Esophagus squamous epithelium (tissue), 5 donors: Measurements from ENCODE around the gene KRTAP20-4. TPM values are rescaled to one million over a fixed set of nuclear protein-coding genes. Genes with fewer than 3 reads are reported as not detected.

Source experiments
- DNase-seq: peaks from one replicate; lab custom pipeline; 2025; lab: John Stamatoyannopoulos, UW
- H3K27ac ChIP-seq, 4 donors: fragments of 200-600 bp; sonication (generic); one replicate each; pipeline ENCODE4 v1.5.1; 2016 to 2019; ENCODE audit warnings: mild to moderate bottlenecking in 1 of 4
- H3K27me3 ChIP-seq, 4 donors: fragments of 200-600 bp; sonication (generic); 1 replicate in 3 of 4; 2 replicates in 1 of 4; pipeline versions ENCODE4 v1.5.1 to v1.6.0; 2017 to 2021; ENCODE audit warnings: antibody characterized with exemption in 1 of 4
- H3K36me3 ChIP-seq, 3 donors: fragments of 200-600 bp; sonication (generic); one replicate each; pipeline ENCODE4 v1.5.1; 2016 to 2019
- H3K4me1 ChIP-seq, 3 donors: fragments of 200-600 bp; sonication (generic); one replicate each; pipeline ENCODE4 v1.5.1; 2017 to 2019
- H3K4me3 ChIP-seq, 4 donors: fragments of 200-600 bp; sonication (generic); 1 replicate in 3 of 4; 2 replicates in 1 of 4; pipeline ENCODE4 v1.5.1; 2016 to 2019; ENCODE audit warnings: mild to moderate bottlenecking in 2 of 4, moderate library complexity in 1 of 4
- H3K9me3 ChIP-seq, 3 donors: fragments of 200-600 bp; sonication (generic); one replicate each; pipeline ENCODE4 v1.5.1; 2016 to 2019
- POLR2A ChIP-seq, 4 donors: fragments of 450-650 bp; IDR thresholded peaks; one replicate each; pipeline ENCODE4 v1.6.1; 2017; ENCODE audit warnings: antibody characterized with exemption in 4 of 4, mild to moderate bottlenecking in 4 of 4, moderate library complexity in 3 of 4
- WGBS, 2 donors: methylation state at CpG; one replicate each; pipeline ENCODE4 v1.1.5; 2018; 5-methylcytosine and 5-hydroxymethylcytosine counted together
- intact Hi-C: fragments of 100-400 bp; cut with DNase I; formaldehyde crosslinking; loops from one replicate; pipeline ENCODE4 v1.15.0; 2022
- total RNA-seq, 4 donors: library from RNA; depleted of rRNA; stranded (reverse); fragments of >200 nt; gene quantifications; one replicate each; pipeline ENCODE4 v1.1.0, GENCODE V29; 2016
- TF ChIP-seq, protein P1 (sequence below), 6 experiments: fragments of 450-650 bp in 4 of 6; fragments of 200-600 bp in 2 of 6; sonication (generic) in 2 of 6; IDR thresholded peaks; one replicate each; pipeline ENCODE4 v1.5.1; 2016 to 2019; ENCODE audit warnings: antibody characterized with exemption in 6 of 6, mild to moderate bottlenecking in 4 of 6, moderate library complexity in 4 of 6
- donor health status: DM: yes; HTN: yes; CAD: no.

The KRTAP20-4 gene
- total RNA-seq, 4 donors from 2014 or later, result not detected

DNA sequence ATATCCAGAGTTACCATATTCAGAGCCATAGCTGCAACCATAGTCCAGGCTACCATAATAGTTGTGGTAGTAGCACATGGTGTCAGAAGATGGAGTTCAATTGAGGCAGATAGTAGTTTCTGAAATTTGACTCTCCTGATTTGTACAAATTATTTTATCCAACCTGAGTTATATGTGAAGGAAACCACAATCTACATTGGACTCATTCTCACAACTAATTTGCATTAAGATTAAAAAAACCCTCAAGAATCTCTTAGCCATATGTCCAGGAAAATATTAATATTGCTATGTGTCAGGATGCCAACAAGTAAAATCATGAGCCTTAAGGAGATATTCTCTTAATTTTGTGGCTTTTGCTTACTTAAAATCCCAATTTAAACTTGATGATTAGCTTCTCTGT lies 30.1 kb upstream of the KRTAP20-4 start, which contains the start of gene KRTAP22-2:
Gene KRTAP22-2, minus strand, starts transcription at position 101 of the 400 bp plus-strand sequence.
- intact Hi-C loops, result no loop called here
- no peaks in the 10 kb centered on the region for H3K9me3 ChIP-seq
- DNase-seq, result no peak

DNA sequence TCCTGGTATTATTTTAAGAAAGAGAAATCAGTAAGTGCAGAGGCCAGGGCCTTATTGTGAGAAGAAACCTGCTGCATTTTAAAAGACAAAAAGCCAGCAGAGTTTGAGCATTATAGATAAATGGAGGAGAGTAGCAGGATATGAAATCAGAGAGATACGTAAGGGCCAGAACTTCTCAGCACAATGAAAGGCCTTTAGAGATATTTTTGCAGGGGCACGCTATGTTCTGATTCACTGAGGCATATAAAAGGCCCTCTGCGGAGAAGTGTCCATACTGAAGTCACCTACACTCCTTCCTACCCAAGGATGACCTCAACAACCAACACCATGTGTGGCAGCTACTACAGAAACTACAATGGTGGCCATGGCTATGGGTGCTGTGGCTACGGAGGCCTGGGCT lies 28.3 kb upstream of the KRTAP20-4 start, which contains the start of gene KRTAP6-3:
Gene KRTAP6-3, plus strand, starts transcription at position 301 of the 400 bp plus-strand sequence. Its CDS starts 6 bp downstream, at position 307.
- no peak for TF ChIP-seq POLR2A (IDR thresholded peaks at IDR 0.05)
- Histone ChIP-seq H3K9me3 (no peaks in the 10 kb centered on the region), H3K36me3 (no peaks in the 10 kb centered on the region), H3K4me3 (no peak within 1 kb of the TSS), H3K4me1 (no peaks in the 10 kb centered on the region), H3K27ac (no peak within 1 kb of the TSS), H3K27me3 (no peaks in the 10 kb centered on the region)
- no peak for DNase-seq
- intact Hi-C loops, result no loop called here
- 83 to 86% methylated on average over 3 of the region's 4 CpGs for WGBS, 2 donors

More for the DNA sequence above, 30.1 kb upstream of the KRTAP20-4 start, which contains the start of gene KRTAP22-2:
- Histone ChIP-seq H3K27ac (no peak within 1 kb of the TSS), H3K36me3 (no peaks in the 10 kb centered on the region), H3K4me1 (no peaks in the 10 kb centered on the region), H3K27me3 (no peaks in the 10 kb centered on the region), H3K4me3 (no peak within 1 kb of the TSS)
- TF ChIP-seq, protein P1, sequence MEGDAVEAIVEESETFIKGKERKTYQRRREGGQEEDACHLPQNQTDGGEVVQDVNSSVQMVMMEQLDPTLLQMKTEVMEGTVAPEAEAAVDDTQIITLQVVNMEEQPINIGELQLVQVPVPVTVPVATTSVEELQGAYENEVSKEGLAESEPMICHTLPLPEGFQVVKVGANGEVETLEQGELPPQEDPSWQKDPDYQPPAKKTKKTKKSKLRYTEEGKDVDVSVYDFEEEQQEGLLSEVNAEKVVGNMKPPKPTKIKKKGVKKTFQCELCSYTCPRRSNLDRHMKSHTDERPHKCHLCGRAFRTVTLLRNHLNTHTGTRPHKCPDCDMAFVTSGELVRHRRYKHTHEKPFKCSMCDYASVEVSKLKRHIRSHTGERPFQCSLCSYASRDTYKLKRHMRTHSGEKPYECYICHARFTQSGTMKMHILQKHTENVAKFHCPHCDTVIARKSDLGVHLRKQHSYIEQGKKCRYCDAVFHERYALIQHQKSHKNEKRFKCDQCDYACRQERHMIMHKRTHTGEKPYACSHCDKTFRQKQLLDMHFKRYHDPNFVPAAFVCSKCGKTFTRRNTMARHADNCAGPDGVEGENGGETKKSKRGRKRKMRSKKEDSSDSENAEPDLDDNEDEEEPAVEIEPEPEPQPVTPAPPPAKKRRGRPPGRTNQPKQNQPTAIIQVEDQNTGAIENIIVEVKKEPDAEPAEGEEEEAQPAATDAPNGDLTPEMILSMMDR (IDR thresholded peaks at IDR 0.05), result no peak
- no peak for TF ChIP-seq POLR2A (IDR thresholded peaks at IDR 0.05)

DNA sequence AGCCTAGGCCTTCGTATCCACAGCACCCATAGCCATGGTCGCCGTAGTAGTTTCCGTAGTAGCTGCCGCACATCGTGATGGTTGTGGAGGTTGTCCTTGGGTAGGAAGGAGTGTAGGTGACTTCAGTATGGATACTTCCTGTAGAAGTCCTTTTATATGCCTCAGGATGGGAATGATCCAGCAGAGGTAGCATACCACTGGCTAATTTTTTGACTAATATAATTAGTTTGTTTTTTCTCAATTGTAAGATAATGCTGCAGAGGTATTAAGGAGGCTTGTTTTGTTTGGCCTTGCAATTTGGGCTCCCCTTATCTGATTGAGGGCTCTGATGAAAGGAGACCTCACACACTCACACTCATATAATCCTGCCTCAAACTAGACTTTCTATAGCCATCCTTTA lies 21.6 kb upstream of the KRTAP20-4 start, which contains the start of gene KRTAP6-2:
Gene KRTAP6-2, minus strand, starts transcription at position 101 of the 400 bp plus-strand sequence. Its CDS starts 28 bp downstream, at position 73.
- WGBS, 2 donors, result 96 to 98% methylated on average over 6 of the region's 6 CpGs
- intact Hi-C loops, result no loop called here
- TF ChIP-seq, protein P1 (IDR thresholded peaks at IDR 0.05), result no peak
- no peak for TF ChIP-seq POLR2A (IDR thresholded peaks at IDR 0.05)
- Histone ChIP-seq H3K27ac (no peak within 1 kb of the TSS), H3K36me3 (no peaks in the 10 kb centered on the region), H3K27me3 (no peaks in the 10 kb centered on the region), H3K4me1 (no peaks in the 10 kb centered on the region), H3K4me3 (no peak within 1 kb of the TSS), H3K9me3 (no peaks in the 10 kb centered on the region)
- no peak for DNase-seq

DNA sequence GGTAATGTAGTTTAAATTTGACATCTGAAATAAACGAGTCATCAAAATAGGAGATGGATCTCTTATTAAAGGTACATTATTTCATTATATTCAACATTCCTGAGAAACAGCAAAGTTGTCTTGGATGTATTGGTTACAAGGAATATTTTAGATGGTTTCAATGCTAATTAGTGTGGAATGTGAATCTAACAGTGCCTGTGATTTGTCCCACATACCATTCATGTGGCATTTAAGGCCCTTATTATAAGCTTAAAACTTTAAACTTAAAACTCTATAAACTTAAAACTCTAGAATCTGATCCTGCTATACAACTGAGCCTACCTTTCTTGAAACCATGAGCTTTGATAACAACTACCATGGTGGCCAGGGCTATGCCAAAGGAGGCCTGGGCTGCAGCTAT lies 19.6 kb upstream of the KRTAP20-4 start, which contains the start of gene KRTAP22-1:
Gene KRTAP22-1, plus strand, starts transcription at position 301 of the 400 bp plus-strand sequence.
- Histone ChIP-seq H3K27me3 (no peaks in the 10 kb centered on the region), H3K4me3 (no peak within 1 kb of the TSS), H3K27ac (no peak within 1 kb of the TSS), H3K36me3 (no peaks in the 10 kb centered on the region), H3K9me3 (no peaks in the 10 kb centered on the region), H3K4me1 (no peaks in the 10 kb centered on the region)
- no peak for DNase-seq
- intact Hi-C loops, result no loop called here
- 27 to 50% methylated on average over 1 of the region's 1 CpG for WGBS, 2 donors
- TF ChIP-seq, protein P1 (IDR thresholded peaks at IDR 0.05), result no peak
- TF ChIP-seq POLR2A (IDR thresholded peaks at IDR 0.05), result no peak

DNA sequence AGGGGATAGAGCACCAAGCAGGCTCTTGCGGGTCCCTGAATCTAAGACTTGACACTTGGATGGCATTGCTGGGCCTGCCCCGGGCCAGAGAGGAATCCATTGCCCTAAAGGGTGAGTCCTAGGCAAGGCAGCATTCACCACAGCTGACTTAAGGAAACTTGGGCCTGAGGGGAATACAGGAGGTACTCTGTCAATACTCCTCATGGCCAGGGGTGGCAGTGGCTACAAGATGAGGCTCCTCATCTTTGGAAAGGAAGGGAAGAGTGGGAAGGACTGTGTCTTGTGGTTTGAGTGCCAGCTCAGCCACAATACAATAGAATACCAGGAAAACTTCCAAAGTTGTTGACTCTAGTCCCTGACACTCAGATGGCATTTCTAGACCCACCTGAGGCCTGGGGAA lies 14.5 kb upstream of the KRTAP20-4 start:
- Histone ChIP-seq H3K27me3 (no peaks in the 10 kb centered on the region), H3K4me3 (no peak overlapping the region), H3K9me3 (peaks cover 0 to 4% (median 0%) of the 10 kb centered on the region in 3 donors), H3K36me3 (no peaks in the 10 kb centered on the region), H3K4me1 (no peaks in the 10 kb centered on the region), H3K27ac (no peak overlapping the region)
- intact Hi-C loops, result no loop called here
- TF ChIP-seq, protein P1 (IDR thresholded peaks at IDR 0.05), result no peak
- no peak for TF ChIP-seq POLR2A (IDR thresholded peaks at IDR 0.05)
- 93% methylated on average over 2 of the region's 2 CpGs; no CpG with 5 or more reads in 1 of the 2 donors for WGBS, 2 donors
- no peak for DNase-seq
